ENCODE data around the gene FBRSL1. TPM values are rescaled to one million over a fixed set of nuclear protein-coding genes. Genes with fewer than 3 reads are reported as not detected.

The FBRSL1 gene
- total RNA-seq, 1 donor from 2014 or later = 24.0 TPM

DNA sequence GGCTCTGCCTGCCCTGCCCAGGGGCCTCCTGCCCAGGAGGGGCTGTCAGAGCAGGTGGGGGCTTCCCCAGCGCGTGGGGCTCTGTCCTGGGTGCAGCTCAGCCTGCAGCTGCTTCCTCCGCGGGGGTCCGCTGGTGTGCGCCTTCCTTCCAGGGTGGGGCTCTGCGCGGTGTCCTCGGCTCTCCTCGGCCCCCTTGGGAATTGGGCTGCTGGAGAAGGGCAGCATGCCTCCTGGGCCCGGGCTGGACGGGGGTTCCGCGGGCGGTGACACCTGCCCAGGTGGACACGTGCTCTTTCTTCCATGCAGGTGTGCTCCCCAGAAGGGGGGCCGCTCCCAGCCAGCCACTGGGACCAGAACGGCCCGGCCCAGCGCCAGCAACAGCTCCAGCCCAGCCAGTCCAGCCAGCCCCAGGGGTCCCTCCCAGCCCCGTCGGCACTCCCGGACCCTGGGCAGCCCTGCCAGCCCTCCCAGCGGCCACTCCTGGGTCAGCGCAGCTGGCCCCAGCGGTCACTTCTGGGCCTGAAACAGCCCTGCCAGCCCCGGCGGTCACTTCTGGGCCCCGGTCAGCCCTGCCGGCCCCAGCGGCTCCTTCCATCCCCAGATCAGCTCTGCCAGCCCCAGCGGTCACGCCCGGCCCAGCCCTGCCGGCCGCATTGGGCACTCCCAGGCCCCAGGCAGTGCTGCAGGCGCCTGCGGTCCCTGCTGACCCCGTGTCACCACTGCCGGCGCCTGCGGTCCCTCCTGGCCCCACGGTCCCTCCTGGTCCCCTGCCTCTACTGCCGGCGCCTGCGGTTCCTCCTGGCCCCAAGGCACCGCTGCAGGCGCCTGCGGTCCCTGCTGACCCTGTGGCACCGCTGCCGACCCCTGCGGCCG, 19.1 kb downstream of the FBRSL1 start:
- DNase-seq (ENCODE audit: extremely low read depth, low read depth, low spot score) = no peak

DNA sequence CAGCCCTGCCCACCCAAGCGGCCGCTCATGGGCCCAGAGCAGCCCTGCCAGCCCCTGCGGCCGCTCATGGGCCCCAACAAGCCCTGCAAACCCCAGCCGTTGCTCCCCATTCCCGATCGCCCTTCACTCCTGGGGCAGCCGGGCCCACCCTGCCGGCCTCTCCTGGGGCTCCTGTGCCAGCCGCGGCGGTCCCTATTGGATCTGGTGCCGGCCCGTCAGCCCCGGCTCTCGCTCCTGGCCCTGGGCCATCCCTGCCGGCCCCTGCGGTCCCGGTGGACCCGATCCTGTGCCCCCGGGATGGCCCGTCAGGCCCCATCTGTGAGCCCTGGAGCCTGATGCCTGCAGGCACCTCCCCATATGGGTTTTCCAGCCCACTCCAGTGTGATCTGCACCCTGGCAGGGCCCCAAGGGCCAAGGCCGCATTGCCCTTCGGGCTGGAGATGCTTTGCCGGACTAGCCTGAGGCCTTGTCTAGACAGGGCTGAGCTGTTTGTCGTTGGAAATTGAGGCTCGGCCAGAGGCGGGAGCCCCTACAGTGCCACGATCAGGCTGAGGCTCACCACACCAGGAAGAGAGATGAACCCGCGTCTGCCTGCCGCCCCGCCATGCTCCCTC, 20.3 kb downstream of the FBRSL1 start:
- DNase-seq (ENCODE audit: extremely low read depth, low read depth, low spot score) = no peak

DNA sequence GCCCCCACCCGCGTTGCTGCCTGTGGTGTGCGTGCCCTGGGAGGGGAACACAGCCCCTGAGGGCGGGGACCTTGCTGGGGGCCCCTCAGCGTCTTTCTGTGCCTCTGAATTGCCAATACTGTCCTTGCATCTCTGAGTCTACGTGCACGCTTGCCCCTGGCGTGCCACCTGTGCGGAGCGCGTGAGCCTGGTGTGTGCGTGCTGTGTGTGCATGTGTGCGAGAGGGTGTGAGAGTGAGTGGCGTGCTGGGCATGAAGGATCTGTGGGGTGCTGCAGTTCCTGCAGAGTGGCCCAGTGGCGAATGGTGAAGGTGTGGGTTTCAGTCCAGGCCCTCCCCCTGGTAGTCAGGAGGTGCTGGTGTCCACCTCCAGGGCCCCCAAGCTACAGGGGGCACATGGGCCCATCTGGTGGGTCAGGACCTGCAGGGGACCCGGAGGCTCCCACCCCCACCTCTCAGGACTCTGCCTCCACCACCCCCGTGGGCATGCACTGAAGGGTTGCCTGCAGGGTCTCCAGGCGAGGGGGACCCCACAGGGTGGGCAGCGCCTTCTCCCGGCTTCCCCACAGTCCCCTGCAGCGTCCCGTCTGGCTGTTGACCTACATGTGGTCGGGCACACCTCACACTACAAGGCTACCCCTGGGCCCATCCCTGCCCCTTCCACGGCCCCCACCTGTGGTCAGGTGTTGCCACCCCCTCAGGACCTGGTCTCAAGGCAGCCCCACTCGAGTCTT, 21.0 kb downstream of the FBRSL1 start:
- no peak for DNase-seq (ENCODE audit: extremely low read depth, low read depth, low spot score)

DNA sequence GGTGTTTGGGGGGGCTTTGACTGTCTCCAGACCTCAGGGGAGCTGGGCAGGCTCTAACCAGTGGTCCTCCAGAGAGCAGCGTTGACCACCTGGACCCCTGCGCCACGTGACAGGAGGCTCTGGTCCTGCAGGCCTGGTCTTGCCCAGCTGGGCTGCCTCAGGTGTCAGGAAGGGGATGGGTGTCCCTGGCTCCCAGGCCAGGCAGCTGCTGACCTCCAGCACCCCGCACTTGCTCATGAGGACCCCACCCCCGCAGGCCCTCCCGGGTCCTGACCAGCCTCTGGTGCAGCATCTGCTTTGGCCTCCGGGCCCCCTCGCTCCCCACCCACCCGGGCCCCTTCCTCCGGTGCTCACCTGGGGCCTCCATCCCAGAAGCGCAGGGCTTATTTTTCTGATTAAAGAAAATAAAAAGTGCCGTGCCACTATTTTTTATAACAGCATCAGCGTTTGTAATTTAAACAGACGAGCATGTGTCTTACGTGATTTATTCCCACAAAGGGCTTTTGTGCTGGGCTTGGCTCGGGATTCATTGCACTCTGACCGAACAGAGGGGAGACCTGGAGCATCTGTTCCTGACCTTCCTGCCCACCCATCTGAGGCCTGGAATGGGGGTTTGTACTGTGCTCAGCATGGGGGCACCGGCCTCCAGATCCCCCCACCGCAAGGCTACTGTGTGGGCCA, 21.7 kb downstream of the FBRSL1 start:
- no peak for DNase-seq (ENCODE audit: extremely low read depth, low read depth, low spot score)

DNA sequence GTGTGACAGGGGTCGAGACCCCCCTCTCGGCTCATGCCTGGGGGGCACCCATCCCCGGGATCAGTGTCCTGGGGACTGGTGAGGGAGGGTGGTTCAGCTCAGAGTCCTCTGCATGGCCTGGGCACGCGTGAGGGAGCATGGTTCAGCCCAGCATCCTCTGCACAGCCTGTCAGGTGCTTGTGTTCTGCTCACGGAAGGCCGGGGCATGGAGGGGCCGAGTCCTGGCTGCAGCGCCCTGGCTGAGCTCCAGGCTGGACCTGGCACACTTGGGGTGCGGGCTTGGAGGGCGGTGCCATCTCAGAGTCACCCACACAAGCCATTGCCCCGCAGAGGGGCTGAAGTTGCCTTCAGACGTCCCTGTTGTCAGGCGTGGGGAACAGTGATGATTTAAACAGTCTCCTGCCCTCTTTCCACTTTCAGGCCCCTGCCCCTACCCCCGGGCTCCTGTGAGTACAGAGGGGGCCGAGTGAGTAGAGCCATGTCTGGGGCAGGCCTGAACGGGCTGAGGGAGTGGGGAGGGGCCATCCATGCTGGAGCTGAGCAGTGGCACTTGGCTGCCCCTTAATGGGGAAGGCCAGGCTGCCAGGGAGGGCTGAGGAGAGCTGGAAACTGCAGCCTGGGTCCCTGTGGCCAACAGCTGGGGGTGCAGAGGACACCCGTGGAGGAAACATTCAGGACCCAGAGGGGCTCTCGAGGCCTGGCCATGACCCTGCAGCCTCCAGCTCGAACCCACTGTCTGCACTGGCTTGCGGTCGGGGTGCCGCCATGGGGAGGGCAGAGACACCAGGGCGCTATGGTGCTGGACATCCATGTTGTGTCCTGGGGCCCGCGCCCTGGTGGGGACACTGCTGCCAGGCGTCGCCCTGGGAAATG, 22.5 kb downstream of the FBRSL1 start:
- DNase-seq (ENCODE audit: extremely low read depth, low read depth, low spot score) = no peak

DNA sequence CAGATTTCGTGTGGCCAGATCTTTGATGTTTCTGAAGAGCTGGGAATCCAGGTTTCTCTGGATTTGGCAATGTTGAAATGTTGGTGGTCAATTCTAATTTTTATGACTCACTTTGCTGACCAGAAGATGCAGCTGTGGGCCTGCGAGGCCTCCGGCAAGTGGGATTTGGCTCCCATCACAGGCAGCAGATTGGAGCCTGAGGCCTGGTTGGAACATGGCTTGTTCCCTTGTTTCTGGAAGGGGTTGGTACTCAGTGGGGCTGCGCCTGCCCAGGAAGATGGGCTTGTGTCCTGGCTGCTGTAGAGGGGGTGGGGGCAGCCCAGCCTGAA, 23.1 kb downstream of the FBRSL1 start:
- no peak for DNase-seq (ENCODE audit: extremely low read depth, low read depth, low spot score)

DNA sequence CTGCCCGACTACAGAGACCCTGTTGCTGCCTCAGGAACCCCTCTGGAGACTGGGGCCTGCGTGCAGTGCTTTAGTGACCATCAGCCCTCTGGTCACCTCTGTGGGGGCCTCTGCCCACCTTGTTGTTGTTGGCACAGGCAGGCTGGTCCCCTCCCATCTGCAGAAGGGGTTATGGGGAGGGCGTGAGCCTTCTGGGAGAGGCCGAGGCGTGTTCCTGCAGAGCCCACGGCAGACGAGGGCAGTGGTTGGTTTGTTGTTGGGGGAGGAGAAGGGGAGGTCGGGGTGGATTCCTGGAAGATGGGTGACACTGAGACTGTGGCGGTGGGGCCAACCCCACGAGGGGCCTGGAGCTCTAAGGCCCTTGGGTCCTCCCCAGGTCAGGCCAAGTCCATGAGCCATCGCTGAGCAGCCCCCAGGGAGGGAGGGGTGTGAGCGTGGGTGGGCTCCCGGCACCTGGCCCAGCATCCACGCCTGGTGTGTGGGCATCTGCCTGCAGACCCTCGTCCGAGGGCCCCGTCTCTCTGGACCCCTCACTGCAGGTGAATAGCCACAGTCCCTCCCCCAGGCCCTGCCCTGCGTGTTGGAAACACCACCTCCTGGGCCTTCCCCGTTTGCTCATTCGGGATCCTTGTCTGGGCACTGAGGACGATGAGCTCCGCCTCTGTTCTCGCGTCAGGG, 23.6 kb downstream of the FBRSL1 start:
- DNase-seq (ENCODE audit: extremely low read depth, low read depth, low spot score) = no peak

DNA sequence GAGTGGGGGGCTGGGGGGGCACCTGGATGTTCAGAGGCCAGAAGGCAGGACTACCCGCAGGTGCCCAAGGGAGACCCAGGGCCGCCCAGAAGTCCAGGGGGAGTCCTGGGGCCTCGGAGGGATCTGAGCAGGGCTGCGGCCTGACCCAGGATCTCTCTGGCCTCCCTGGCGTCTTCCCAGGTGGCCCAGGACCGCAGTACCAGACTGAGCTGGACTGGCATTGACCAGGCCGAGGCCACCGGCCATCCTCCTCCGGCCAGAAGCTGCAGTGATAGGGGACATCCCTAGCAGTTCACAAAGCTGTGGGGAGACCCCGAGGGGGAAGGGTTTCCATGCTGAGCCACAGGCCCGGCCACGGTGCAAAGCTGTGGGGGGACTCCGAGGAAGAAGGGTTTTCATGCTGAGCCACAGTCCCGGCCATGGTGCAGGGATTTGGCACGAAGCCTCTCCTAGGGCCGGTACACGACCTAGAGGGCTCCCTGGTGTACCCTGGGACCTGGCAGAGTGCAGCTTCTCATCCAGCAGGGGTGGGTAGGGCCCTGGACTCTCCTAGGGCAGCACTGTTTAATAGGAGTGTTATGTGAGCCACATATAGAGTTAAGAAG, 24.4 kb downstream of the FBRSL1 start:
- no peak for DNase-seq (ENCODE audit: extremely low read depth, low read depth, low spot score)

DNA sequence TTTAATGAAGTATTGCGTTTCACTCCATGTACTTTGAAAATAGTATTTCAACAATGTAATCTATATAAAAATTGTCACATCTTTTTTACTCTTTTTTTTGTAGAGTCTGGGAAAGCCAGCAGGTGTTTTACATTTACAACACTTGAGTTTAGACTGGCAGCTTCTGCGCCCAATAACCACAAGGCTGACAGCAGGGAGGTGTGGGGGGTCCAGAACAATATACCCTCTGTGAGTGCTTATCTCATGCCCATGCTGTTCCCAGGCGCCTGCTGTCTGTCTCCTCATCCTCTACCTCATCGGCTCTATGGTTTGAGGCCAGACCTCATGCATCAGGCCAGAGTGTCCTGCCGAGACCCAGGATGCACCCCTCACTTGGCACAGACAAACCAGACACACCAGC, 24.9 kb downstream of the FBRSL1 start:
- no peak for DNase-seq (ENCODE audit: extremely low read depth, low read depth, low spot score)

DNA sequence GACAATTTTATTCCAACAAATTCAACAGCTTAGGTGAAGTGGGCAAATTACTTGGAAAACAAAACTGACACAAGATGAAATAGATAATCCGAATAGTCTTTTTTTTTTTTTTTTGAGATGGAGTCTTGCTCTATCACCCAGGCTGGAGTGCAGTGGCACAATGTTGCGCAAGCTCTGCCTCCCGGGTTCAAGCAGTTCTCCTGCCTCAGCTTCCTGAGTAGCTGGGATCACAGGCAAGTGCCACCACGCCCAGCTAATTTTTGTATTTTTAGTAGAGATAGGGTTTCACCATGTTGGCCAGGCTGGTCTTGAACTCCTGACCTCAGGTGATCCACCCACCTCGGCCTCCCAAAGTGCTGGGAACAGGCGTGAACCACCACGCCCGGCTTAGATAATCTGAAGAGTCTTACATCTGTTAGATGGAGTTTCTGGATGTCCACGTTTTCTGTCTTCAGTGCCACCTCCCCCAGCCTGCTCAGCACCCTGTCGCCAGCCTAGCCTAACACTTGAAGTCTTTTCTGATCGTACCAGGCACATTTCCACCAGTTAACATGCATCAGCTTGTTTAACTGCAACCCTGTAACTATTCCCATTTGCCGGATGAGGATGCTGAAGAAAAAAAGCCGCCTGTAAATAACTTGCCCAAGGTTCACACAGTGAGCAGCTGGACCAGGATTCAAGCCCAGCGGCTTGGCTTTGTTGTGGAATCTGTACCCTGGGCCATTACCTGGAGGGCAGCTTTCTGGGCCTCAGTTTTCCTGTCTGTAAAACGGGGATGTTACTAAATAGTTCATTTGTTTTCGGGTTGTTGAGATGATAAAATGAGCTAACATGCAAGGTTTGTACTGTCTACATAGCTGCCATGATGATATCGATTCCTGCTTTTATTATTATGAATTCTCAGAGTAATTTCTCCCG, 26.4 kb downstream of the FBRSL1 start:
- DNase-seq (ENCODE audit: extremely low read depth, low read depth, low spot score) = no peak

DNA sequence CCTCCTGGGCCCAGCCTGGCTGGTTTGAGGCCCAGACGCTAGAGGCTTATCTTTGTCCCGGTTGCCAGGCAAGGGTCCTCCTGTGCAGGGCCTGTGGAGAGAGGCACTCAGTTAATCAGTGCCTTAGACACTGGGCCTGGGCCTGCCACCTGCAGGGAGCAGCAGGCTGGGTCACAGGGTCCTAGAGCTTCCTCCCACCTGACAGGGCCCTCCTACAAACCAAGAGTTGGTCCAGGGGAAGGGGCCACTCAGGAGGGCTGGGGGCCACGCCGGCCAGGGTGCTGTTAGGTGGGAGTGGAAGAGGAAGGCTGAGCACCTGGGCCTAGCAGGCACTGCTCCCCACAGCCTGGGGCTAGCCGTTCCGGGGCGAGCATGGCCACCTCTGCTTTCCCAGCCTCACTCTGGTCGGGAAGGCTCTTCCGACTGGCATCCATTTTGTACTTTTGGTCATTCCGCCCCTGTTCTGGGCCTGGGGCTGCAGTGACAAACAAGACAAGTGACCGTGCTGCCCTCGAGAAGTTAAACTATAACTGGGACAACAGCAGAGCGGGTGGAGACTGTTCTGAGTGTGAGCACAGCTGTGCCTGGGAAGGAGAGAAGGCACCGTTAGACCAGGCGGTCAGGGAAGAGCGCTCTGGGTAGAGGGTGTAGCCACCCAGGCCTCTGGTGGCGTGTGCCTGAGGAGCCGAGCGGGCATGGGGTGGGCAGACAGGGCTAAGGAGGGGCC, 27.2 kb downstream of the FBRSL1 start:
- no peak for DNase-seq (ENCODE audit: extremely low read depth, low read depth, low spot score)

DNA sequence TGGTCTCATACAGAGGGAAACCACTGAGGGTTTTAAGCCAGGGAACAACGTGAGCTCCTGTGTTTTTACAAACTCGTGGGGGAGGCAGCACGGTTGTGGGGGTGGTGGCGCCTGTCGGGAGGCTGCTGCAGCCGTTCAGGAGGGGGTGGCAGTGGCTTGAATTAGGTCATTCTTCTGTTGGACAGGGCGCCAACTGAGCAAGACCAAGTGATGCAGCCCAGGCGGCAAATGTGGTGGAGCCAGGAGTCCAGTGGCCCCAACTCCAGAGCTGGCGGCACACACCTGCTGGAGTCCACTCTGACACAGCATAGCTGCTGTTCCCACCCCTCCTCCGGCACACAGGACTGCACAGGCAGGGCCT, 27.8 kb downstream of the FBRSL1 start:
- DNase-seq (ENCODE audit: extremely low read depth, low read depth, low spot score) = no peak

DNA sequence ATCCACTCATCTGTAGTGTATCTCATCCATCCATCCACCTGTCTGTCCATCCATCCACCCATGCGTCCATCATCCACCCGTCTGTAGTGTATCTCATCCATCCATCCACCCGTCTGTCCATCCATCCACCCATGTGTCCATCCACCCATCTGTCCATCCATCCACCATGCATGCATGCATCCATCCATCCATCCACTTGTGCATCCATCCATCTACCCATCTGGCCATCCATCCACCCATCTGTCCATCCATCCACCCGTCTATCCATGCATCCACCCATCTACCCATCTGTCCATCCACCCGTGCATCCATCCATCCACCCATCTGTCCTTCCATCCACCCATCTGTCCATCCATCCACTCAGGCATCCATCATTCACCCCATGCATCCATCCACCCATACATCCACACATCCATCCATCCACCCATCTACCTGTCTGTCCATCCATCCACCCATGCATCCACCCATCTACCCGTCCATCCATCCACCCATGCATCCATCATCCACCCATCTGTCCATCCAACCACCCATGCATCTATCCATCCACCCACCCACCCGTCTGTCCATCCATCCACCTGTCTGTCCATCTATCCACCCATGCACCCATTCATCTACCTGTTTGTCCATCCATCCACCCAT, 28.5 kb downstream of the FBRSL1 start:
- no peak for DNase-seq (ENCODE audit: extremely low read depth, low read depth, low spot score)

DNA sequence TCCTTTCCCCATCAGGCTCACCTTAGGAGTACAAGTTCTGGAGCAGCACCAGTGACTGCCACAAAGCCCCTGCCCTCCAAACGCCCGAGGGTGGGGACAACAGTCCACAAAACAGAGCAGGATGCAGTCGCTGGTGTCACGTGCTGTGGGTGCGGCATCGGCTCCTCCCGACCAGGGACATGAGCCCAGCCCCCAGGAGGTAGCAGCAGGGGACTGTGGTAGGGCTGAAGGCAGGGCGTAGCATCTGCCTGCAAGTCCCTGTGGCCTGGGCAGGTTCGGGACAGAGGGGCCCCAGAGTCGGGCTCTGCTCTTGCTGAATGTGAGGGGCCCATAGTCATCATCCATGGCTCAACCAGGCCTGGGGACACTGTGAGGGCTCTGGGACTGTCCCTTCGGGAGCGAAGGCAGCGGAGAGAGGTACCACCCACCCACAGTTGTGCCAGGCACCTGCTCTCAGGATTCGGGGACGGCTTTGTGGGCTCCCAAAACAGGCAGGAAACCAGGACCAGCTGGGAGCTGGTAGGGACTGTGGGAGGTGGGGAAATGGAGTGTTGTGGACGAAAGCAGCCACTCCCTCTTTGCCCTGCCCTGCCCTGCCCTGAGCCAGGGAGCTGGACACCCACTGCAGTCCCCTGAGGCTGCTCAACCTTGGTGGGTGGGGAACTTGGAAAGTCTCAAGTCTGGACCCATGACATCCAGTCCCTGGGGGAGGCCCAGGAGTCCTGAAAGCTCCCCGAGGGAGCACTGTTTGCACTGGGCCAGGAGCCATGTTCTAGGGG, 30.7 kb downstream of the FBRSL1 start:
- DNase-seq (ENCODE audit: extremely low read depth, low read depth, low spot score) = no peak

DNA sequence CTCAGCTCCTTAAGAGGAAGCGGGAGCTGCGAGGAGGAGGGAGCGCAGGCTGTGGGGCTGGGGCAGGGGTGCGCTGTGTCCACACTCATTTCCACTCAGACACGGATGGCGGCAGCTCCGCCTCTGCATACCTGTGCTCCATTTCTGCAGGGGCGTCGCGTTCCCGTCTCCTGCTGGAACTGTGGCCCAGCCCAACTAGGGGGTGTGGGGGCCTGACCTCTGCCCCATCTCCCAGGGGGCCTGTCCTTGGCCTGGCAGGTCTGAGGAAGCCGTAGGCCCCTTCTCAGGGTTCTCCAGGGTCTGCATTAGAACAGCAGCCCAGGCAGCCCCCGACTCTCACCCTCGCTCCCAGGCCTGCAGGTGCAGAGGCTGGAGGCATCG, 31.2 kb downstream of the FBRSL1 start:
- no peak for DNase-seq (ENCODE audit: extremely low read depth, low read depth, low spot score)

DNA sequence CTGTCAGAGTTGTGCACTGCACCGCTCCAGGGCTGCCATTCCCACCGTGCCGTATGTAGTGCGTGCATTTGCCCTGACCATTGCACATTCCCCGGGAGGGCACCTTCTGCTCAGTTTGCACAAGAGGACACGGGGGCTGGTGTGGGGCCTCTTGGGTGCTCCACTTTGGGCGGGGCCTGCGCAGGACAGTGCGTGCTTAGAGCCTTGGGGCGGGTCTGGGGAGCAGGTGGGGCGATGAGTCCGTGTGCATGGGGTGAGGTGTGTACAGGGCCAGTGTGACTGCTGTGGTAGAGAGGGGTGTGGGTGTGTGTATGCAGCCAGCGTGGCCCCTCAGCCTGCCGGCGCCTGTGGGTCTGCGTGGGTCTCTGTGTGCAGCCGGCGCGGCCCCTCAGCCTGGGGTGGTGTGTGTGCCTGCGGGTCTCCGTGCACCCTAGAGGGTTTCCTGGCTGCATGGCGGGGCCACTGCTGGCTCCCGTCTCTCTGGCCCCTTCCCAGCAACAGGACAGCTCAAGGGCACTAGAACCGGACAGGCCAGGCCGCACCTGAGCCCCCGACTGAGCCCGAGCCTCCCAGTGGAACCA, 31.9 kb downstream of the FBRSL1 start:
- no peak for DNase-seq (ENCODE audit: extremely low read depth, low read depth, low spot score)
